ENCODE results near the gene ADGRL1.
"Not testable (repeated sequence)": the region's sequence is repeated elsewhere in the genome, so short reads cannot be mapped to it uniquely, and the experiment has no call there.

The ADGRL1 gene

DNA sequence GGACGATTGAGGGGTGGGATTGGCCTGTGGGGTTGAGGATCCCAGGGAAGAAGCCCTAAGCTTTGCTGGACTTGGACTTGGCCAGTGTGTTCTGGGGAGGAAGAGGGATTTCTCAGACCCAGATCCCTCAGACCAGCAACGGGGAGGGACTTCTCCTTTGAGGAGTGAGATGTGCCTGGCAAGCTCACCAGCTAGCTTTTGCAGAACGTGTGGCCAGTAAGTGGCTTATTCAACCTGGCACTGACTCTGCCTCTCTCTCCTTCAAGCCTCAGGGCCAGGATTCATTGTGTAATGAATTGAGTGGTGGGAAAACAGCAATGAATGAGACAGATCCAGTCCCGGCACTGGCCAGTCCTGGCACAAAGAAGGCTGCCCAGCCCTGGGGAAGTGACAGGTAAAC lies 11.9 kb upstream of the ADGRL1 start:
- DNase-seq: not testable (repeated sequence)

- DNase-seq: no peak
Observed at GRCh38 chr19:14214580-14214979, 8.6 kb upstream of the ADGRL1 start.

DNA sequence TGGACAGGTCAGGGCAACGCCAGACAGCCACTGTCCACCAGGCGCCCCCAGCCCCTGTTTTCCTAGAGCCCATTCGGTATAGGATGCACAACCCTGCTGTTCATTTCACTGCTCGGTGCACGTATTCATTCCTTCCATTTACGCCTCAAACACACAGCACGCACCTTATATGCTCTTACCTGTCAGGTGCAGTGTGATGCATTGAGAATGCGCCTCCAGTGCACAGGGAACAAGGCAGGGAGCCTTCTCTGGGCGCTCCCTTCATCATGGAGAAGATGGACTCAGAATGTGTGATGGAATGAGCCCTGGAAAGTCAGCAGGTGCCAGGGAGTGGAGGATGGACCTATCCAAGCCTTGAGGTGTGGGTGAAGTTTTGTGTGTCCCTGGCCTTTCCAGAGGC lies 4.2 kb upstream of the ADGRL1 start:
- not testable (repeated sequence) for DNase-seq

DNA sequence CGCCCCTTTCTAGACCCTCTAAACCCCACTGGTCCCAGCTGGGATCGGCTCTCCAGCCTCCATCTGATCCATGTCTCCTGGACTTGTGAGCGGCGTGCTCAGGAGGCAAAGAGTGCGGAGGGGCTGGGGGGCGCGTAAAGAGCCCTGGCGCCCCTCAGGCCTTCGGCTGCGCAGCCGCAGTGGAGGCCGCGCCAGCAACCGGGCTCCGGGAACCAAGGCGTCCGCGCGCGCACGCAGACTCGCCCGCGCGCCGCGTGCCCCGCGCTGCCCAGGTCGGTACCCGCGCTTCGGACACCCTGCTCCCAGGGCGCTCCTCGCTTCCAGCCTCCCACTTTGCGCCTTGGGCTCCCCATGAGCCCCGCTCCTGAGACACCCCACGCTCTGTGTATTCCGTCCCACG lies 3.4 kb upstream of the ADGRL1 start:
- not testable (repeated sequence) for DNase-seq

- not testable (repeated sequence) for DNase-seq
Observed at GRCh38 chr19:14208496-14208895, 2.5 kb upstream of the ADGRL1 start.

- not testable (repeated sequence) for DNase-seq
Observed at GRCh38 chr19:14207796-14208195, 1.8 kb upstream of the ADGRL1 start.

DNA sequence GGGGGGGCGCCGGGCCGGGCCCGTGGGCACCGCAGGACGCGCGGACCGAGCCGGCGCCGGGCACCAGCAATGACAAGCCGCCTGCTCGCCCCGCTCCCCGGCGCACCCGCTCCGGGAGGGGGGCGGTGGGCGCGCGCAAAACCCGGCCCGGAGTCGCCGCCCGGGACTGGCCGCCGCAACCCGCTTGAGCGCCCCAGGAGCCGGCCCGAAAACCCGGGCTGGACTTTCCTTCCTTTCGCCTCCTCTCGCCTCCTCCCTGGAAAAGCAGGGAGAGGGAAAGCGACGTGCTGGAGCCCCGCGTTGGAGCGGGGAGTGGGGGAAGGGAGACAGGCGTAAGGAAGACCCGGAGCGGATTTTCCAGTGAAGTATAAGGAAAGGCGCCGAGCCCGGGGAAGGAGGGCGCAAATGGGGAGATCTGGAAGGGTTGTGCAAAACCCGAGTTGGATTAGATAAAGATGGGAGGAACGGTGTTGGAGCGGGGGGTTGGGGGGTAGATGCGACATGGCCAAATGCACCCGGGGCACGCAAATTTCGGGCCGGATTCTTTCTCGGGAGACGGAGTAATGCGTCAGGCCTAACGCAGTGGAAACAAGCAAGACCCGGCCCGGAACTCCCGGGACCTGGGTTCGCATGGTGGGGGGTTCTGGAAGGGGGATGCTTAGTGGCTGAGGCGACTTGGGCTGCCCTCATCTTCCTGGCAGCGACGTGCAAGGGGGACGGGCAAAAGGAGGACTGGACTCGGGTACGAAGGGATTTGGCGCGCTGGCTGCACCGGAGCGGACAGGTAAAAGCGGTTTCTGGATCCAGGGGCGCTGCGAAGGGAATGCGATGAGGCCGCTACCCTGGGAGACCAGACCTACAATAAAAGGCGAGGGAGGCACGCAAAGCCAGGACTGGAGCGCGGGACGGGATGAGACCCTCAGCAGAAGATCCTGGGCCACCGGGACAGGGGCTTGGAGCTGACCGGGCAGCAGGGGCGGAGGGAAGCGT lies 1.1 kb upstream of the ADGRL1 start:
- DNase-seq: peak; percentile 90

- DNase-seq: not testable (repeated sequence)
Observed at GRCh38 chr19:14206308-14206707, 339 bp upstream of the ADGRL1 start.

DNA sequence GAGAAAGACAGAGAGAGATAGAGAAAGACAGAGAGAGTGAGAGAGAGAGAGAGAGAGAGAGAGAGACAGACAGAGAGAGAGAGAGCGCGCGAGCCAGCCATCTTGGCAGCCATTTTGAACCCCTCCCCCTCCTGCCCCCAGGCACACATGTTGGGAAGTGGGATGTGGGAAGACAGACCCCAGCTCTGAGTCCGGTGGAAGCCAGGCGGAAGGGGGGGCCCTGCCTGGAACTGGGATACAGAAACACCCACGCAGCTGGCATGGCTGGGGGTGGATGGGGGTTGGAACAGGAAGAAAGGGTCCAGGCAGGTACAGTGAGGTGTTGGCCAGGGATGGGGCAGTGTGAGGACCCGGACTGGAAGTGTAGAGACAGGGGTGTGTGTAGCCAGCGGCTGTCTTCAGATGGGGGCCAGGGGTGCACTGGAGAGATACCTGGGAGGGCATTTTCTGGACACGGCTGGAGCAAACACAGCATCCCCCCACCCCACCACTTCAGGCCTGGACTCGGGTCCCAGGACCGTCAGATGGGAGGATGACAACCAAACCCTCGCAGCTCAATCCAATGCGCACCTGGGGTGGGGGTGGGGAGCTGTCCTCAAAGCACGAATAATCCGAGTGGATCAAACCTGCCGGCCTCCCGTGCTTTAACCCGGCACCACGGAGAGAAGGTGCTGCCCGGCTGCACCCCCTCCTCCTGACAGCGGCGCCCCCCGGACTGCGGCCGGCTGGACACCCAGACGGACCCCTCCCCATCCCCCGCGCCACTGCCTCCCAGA lies 1.1 kb downstream of the ADGRL1 start:
- not testable (repeated sequence) for DNase-seq

- not testable (repeated sequence) for DNase-seq
Observed at GRCh38 chr19:14204219-14204618, 1.8 kb downstream of the ADGRL1 start.

DNA sequence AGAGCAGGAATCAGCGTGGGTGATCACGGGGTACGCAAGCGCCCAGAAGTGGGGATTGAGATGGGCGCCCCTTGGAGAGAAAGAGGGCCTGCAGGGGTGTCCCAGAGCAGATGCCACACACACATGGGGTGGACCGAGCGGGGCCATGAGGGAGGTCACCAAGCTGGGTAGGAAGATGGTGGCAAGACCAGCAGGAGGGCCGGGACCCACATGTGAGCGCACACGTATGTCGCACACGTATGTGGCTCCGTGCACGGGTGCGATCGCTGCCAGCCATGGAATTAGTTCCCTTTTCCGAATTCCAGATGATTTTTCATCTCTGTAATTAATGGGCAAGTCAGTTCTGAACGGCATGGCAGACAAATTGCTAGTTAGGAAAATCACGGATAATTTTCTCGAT lies 2.2 kb downstream of the ADGRL1 start:
- DNase-seq: not testable (repeated sequence)

- no peak for DNase-seq
Observed at GRCh38 chr19:14203177-14203576, 2.8 kb downstream of the ADGRL1 start.

DNA sequence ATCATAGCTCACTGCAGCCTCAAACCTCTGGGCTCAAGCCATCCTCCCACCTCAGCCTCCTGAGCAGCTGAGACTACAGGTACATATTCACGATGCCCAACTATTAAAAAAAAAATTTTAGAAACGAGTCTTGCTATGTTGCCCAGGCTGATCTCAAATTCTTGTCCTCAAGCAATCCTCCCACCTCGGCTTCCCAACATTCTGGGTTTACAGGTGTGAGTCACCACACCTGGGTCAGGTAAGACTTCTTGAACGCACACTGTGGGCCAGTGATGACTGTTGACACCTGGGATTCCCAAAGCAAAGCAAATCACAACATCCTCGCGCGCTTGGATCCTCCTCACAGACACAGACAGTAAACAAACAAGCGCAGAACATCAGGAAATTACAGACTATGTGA lies 4.5 kb downstream of the ADGRL1 start:
- not testable (repeated sequence) for DNase-seq

- DNase-seq: not testable (repeated sequence)
Observed at GRCh38 chr19:14200147-14200841, 5.7 kb downstream of the ADGRL1 start.

DNA sequence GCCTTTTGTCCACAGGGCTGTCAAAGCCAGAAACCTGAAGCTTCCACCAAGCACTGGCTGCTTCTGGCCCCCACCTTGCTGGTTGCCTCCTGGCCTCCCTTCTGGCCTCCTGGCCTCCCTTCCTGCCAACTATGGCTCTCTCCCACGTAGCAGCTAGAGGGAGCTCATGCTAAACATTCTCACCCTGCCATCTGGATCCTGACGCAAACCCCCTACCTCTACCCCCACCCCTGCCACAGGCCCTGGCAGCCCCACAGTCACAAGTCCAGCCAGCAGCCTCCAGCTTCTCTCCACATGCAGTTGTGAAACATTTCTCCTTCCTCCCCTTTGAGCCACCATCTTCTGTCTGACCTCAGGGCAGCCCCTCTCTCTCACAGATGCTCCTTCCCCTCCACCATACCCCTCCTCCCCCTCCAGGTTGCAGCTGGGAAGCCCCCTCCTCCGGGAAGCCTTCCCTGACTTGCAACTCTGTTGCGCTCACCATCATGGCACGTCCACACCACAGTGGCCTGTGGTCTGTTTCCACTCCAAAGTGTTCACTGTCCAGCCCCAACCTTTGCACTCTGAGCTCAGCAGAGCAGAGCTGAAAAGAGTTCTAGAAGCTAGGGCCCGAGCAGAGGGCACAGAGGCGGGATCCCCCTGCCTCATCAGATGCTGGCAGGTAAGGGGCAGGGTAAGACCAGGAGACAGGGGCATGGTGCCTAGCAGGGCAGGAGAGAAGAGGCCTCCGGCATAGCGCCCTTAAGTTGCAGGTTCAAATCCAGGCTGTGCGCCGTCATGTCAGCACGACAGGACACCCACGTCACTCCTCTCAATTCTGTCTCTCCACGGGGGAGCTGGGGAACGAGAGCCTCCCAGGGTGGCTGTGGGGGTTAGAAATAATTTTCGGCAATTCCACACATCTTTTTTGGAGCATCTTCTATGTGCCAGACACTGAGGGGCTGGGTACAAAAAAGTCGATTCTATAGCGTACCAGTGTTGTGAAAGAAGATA lies 7.3 kb downstream of the ADGRL1 start:
- no peak for DNase-seq

DNA sequence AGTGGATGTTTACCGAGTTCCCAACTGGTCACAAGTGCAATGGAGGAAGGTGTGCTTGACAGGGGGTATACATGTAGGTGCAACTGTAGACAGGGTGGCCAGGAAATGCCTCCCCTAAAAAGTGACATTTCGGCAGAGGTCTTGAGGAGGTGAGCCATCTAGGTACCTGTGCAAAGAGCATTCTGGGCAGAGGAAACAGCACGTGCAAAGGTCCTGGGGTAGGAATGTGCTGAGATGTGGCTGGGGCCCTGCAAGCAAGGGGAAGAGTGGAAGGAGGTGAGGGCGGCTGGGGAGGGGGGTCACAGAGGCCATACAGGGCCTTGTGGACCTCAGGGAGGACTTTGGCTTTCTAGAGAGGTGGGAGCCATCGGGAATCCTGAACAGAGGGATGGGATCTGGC lies 8.1 kb downstream of the ADGRL1 start:
- DNase-seq: no peak

DNA sequence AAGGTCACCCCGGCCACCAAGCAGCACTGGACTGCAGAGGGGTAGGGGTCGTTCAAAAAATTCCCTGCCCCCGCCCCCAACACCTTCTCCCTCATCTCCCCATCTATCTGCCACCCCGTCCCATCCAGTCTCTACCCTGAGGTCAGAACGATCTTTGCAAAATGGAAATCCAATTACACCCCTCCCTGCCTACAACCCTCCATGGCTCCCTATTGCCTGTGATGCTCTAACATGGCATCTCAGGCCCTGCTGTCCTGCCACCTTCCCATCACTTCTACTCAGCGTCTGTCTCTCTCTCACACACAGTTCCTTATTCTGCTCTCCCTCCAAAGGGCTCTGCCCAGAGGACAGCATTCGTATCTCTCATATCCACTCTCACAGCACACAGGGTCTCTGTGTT lies 8.7 kb downstream of the ADGRL1 start:
- DNase-seq: not testable (repeated sequence)

DNA sequence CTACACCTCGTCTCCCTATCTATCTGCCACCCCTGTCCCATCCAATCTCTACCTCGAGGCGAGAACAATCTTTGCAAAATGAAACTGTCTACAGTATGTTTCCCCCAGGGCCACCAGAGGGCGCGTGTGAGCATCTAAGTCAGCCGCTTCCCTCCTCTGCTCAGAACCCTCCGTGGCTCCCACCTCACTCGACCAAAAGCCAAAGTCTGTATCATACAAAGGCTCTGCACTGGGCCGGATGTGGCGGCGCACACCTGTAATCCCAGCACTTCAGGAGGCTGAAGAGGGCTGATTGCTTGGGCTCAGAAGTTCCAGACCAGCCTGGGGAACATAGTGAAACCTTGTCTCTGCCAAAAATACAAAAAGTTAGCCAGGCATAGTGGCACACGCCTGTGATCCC lies 9.9 kb downstream of the ADGRL1 start:
- peak; percentile 13 for DNase-seq

DNA sequence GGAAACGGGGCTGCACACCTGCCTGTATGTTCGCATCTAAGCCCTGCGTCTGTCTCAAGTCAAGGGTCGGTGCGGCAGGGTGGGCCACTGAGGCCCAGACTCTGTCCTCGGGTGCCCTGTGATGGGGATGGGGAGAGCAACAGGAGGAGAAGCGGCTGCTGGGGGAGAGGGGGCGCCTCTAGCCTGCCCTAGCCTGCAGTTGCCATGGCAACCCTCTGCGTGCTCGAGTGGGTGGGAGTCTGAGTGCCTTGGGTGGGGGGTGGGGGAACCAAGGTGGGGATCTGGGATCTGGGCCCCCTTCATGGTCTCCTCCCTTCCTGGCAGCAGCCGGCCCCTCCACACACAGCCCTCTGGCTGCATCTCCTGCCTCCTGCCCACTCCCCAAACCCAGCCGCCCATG lies 10.8 kb downstream of the ADGRL1 start:
- DNase-seq: not testable (repeated sequence)

GRCh38 chr19:14189415-14189814 lies 16.6 kb downstream of the ADGRL1 start:
- no peak for DNase-seq

- DNase-seq: not testable (repeated sequence)
Observed at GRCh38 chr19:14188086-14188485, 17.9 kb downstream of the ADGRL1 start.

DNA sequence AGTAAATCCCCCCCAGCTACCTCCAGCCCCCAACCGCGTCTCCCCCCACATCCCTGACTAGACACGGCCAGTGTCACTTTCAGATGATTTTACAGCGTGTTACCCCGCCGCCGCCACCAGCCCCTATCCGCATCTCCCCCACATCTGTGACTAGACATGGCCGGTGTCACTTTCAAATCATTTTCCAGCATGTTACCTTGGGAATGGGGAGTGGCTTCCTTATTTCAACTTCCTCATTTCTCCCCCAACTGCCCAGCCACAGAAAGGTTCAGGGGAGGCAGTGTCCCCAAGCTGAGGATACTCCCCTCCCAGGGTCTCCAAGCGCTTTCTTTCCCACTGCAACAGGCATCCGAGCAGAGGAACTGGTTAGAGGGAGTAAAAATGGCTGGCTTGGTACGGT lies 18.4 kb downstream of the ADGRL1 start:
- no peak for DNase-seq
